ENCODE data around the gene CAP2.

GRCh38 chr6:17395112-17395511 is 1.7 kb downstream of the CAP2 start:
- TF ChIP-seq POLR2AphosphoS5 (IDR thresholded peaks at IDR 0.05) (no peak), POLR2A (IDR thresholded peaks at IDR 0.05) (no peak), EP300 (IDR thresholded peaks at IDR 0.05) (no peak)
- TF ChIP-seq, protein P1, sequence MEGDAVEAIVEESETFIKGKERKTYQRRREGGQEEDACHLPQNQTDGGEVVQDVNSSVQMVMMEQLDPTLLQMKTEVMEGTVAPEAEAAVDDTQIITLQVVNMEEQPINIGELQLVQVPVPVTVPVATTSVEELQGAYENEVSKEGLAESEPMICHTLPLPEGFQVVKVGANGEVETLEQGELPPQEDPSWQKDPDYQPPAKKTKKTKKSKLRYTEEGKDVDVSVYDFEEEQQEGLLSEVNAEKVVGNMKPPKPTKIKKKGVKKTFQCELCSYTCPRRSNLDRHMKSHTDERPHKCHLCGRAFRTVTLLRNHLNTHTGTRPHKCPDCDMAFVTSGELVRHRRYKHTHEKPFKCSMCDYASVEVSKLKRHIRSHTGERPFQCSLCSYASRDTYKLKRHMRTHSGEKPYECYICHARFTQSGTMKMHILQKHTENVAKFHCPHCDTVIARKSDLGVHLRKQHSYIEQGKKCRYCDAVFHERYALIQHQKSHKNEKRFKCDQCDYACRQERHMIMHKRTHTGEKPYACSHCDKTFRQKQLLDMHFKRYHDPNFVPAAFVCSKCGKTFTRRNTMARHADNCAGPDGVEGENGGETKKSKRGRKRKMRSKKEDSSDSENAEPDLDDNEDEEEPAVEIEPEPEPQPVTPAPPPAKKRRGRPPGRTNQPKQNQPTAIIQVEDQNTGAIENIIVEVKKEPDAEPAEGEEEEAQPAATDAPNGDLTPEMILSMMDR (IDR thresholded peaks at IDR 0.05) = no peak
